NCI-H524 (cell line): ENCODE results near the gene CSPG5.

Source experiments
- DNase-seq, 2 experiments: peaks; one replicate each; lab custom pipeline; 2025; lab: John Stamatoyannopoulos, UW

Gene CSPG5

DNA sequence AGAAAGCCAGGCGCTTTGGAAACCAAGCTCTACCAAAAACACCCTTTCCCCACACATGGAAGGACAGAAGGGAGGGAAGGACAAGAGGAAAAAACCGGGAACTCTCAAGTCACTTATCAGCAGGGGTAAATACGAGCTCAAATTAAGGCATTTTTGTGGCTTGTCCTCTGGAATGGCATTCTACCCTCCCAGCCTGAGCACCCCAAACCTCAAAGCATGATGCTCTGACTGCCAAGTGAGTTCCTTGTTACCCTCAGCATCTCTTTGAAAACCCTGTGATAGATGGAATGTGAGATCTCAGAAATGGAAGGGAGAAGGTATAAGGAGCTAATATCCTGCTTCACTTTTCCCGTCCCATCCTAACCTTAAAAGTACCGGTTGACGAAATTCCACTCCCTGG, 8.1 kb upstream of the CSPG5 start:
- no peak for DNase-seq

DNA sequence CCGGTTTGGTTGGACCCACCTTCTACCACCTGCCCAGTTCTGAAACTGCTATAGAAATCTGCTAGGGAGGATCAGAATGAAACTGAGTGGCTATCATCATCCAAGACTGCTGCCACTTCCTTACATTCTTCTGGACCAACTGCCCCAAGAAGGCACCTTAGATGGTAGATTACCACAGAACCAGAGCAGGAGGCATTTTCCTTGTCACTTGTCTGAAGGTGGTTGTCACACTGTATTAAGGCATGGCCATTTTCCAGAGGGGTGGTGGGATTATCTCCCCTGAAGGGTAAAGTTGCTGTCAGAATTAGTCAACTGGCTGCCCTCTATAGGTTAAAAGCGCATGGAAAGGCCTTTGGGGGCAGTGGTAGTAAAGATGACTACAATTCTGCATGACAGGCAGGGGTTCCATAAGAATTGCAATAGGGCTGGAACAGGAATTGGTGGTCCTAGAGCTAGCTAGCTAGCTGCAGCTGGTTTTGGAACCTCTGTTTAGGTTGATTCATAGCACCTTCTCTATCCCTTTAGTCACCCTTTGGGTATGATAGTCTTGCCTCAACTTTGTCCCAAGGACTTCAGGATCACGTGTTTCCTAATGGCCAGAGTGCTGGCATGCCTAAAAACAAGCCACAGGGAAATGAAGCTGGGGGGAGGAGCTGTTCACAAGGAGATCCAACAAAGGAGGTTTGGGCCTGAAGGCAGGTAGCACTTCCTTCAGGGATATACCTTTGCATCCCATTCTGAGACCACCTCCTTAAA, 4.8 kb upstream of the CSPG5 start:
- DNase-seq, result no peak

DNA sequence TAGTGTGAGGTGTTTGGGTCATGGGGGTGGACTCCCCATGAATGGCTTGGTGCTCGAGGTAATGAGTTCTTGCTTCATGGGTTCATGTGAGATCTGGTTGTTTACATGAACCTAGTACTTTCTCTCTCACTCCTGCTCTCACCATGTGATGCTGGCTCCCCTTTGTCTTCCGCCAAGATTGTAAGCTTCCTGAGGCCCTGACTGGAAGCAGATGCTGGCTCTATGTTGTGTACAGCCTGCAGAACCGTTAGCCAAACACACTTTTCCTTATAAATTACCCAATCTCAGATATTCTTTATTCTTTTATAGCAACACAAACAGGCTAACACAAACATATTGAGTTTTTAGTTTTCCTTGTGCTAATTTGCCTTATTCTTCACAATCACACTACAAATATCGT, 3.2 kb upstream of the CSPG5 start:
- DNase-seq, result no peak

DNA sequence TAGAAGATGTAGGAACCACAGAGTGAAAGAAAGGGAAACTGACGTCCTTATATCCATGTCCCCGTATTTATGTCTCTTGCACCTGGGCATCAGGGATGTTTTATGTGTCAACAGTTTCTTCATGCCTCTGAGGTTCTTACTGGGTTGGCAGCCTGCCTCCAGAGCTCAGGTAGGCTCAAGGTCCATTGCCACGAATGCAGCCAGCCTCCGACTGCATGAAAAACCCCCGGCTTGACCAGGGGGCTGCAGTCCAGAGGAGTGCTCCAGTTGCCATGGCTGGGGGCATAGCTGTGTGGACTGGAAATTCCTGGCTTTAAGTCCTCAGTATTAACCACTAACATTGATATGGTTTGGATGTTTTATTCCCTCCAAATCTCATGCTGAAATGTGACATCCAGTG, 2.8 kb upstream of the CSPG5 start:
- DNase-seq, result no peak

DNA sequence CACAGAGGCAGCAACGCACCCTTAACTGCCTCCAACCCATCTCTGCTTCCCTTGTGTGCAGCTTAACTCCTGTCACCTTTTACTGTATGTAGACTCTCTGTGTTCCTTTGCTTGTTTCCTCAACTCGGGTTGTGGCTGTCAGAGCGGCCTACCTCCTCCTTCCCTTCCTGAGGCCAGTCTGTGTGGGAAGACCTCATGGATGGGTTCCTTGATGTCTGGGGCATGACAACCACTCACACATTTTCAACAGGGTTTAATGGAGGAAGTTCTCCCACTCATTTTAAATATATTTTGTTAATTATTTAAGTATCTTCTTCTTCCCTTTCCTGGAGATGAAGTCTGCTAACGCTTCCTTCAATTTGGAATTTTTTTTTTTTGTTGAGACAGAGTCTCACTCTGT, 1.8 kb upstream of the CSPG5 start:
- no peak for DNase-seq

DNA sequence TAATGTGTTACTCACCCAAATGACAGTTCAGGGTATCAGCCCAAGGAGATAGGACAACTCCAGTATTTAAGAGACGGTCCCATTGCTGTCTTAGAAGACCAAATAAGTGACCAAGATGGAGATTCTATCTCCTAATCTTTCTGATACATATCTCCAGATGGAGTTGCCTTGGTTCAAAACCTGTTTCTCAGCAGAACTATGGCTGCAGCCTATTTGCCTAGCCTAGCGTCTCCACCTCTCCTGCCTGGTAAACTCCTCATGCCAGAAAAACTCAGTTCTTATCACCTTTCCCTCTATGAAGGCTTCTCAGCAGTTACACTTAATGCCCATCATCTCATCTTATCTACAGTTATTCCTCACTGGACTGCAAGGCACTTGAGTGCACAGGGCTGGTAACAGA, 1.2 kb upstream of the CSPG5 start:
- DNase-seq, result no peak

DNA sequence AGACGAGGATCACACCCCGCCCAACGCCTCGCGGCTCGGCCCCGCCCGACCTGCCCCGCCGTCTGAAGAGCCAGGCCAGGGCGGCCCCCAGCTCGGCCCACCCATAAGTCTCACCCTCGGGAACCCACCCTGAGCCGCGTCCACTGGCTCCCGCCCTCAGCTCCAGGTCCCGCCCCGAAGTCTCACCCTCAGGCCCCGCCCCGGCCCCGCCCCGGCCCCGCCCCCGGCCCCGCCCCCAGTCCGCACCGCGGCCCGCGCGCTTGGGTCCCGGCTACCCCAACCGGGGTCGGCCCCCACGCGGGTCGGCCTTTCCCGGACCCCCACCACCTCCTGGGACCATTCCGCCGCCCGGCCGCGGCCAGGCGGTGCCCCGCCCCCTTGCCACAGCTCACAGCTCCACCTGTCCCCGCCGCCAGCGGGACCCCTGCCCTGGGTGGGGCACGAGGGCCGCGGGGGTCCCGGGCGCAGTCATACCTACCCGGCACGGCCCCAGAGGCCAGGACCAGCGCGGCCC, 489 bp downstream of the CSPG5 start:
- DNase-seq, result peak in 1 of 2 experiments; percentile 13

DNA sequence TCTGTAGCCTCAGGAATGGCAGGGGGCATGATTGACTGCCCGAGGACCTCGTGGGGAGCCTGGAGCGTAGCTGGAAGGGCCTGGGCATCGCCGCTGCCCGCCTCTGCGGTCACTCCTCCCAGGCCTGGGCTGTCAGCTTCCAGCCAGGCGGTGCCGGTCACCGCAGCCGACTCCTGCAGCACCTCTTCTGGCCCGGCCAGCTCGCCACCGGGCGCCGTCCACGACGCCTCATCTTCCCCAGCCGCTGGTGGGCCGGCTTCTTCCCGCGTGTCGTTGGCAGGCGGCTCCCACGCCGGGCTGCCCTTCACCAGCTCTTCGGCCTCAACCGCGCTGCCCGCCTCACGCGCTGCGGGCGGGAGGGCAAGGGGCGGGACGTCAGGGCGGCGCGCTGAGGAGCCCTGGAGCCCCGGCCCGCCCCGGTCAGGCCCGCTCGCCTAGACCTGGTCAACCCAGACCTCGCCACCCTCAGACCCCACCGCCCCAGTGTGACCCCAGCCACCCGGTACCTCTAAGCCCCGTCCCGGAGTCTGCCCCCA, 1.0 kb downstream of the CSPG5 start:
- DNase-seq, result no peak

DNA sequence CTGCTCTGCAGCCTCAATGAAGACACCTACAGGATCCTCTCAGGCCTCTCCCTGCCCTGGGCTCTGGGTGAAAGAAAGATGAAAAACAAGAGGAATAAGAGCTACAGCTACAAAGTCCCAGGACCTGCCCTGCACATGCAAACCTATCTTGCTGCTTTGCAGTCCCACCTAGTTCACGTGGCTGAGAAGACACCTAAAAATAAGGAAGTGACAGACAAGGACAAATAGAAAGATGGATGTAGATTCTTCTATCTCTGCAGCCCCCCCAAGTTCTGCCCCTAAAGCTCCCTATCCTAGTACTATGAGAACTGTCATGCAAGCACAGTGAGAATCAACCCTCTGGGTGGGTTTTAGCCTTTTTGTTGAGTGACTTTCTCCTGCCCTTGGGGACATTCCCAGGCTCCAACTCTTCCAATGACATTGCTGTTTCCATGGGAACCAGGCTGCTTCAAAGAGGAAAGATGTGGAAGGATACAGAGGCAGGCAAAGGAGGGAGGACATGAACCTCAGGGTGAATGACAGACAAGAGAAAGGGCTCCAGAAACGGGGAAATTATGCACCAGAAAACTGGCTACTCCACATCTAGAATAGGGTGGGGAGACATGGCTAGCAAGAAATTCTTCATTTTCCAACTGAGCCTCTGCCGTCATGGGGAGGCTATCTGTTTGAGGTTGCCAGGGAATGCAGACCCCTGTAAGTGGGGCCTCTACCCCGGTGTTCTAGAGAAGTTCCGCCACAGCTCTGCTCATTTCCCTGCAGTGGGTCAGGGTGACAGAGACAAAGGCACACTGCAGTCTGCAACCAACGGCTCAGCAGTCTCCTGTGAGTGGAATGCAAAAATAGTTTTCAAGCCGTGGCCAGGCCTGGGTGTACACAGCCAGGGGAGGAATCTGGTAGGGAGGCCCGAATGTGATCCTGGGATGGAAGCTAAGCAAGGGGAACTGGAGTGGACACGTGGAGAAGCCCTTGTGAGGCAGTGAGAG, 5.2 kb downstream of the CSPG5 start:
- DNase-seq, result peak in 1 of 2 experiments; percentile 5

DNA sequence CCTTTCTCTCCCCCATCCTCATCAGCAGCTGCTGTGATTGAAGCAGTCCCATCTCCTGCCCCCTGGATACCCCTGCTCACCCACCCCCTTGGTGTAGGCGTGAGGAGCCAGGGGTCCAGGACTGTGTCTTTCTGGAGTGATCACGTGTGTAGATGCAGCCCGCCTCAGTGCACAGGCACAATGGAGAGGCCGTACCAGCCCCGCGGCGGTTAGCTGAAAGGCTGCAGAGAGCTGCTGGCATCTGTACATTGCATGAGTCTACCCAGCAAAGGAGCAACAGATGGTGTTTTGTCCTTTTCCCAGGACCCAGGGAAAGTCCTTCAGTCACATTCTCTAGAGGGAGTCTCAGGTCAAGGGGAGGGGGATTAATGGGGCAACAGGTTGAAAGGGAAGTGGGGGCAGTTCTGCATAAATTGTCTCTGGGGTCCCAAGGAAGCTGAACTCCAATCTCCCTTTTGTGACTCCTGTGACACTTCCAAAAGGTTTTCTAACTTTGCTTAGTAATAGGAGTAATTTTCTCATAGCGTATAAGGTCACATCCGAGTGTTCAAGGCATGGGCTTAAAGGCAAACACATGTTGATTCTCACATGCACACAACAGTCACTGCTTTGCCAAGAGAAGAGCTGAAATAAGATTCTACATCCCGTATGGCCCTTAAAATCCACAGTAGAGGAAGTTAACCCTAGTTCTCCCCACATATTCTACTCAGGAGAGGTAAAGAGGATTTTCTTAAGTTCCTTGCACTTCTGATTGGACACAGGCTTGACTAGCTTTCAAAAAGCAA, 7.1 kb downstream of the CSPG5 start:
- DNase-seq, result peak; percentile 37 to 88

DNA sequence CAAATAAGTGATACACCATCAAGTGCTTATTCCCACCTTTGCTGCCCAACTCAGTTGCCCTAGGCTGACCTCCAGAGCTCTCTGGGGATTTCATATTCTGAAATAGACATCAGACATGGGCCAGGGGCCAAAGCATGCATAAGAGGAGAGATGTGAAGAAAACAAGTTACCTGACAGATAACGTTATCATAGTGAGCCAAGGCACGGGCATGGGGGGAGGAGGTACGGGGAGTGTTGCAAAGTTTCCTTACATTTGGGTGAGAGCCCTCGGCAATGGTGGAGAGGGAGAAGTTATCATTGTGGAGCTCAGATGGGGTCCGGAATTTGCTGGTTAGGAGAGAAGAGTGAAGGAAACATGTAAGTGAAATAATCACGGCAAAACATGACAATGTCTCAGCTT, 9.8 kb downstream of the CSPG5 start:
- DNase-seq, result no peak

DNA sequence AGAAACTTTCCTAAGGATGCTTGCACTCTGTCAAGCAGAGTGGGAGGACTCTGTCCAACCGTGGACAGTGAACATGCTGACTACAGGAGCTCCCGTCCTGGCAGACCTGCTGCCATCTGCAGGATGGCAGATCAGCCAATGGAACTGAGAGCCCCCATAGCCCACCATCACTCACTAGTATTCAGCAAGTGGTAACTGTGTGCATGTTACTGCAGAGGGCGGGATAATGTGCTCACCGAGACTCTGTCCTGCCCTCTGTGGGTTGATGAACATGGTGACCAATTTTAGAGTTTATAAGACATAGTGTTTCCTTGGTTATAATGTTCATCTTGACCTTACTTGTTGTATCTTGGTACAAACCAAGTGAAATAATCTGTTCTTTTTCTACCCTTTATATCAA, 11.5 kb downstream of the CSPG5 start:
- DNase-seq, result no peak

DNA sequence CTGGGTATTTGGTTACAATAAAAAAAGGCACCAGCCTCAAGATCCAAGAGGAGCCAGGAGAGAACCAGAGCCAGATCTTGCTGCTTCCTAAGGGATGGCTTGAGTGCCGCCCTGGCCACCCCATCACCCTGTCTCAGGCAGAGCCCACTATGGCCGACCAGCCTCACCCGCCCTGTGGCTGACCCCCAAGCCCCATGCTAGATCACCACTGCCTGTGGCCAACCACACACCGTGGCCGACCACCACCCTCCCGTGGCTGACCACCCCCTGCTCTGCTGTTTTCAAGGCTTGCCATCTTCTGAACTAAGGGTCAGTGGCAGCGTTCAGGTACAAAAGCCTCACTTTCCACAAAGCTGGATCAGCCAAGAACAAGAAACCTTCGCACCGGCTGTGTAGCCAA, 12.0 kb downstream of the CSPG5 start:
- DNase-seq, result no peak

DNA sequence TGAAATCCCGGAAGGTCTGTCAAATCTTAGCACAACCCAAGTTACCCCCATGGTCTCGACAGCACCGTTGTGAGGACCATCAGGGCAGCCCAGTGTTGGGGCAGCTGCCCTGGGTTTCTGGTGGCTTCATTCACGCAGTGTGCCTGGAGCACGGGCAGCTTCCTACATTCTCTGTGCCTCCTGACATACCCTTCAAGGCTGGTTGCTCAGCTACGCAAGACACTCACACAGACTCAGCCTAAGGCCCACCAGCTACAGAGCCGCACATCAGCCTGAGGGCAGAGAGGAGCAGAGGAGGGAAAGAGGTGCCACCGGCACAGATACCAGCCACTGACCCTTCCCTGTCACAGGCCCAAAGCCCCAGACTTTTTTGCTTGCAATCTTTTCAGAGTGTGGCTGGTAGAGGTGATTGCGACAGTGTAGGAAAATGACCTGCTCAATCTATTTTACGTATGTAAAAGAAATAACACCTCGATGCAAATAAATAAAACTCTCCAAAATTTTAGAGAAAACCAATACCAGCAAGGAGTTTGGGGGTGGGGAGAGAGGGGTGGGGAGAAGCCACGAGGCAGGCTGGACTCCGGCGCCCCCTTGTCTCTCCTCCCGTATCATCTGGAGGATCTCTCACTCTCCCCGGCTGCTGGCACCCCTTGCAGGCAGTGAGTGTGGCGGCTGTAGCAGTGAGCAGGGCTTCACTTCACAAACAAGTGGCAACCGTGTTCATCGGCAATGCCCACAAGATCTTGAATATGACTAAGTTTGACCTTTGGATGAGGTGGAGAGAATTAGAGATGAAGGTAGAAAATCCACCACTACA, 12.7 kb downstream of the CSPG5 start:
- DNase-seq, result no peak

DNA sequence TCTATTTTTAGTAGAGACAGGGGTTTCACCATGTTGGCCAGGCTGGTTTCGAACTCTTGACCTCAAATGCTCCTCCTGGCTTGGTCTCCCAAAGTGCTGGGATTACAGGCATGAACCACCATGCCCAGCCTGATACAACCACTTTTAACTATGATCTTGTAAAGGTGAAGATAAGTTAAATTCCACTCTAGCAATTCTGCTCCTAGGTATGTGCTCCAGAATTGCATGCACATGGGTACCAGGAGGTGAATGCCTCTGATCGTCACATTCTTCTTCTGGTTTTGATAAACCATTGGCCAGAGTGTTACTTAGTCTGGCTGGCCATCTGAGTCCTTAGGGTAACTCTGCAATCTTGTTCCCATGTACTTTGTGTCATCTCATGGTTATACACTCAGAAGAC, 22.3 kb downstream of the CSPG5 start:
- no peak for DNase-seq

DNA sequence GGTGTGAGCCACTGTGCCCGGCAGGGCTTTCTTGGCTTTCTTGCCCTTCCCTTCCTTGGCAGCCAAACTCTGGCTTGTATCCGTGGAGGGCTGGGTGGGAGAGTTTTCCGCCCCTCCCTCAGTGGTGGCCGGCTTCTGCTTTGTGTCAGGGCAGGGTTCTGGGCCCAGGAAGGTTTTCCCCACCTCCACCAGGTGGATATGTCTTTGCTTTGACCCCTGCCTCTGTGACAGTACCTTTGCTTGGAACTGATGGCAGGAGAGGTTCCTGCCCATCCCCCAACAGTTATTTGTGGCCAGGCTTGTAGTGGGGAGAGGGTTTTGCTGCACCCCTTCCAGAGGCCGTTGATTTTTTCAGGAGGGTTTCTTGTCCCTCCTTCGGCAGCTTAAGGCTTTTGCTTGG, 24.3 kb downstream of the CSPG5 start:
- no peak for DNase-seq

DNA sequence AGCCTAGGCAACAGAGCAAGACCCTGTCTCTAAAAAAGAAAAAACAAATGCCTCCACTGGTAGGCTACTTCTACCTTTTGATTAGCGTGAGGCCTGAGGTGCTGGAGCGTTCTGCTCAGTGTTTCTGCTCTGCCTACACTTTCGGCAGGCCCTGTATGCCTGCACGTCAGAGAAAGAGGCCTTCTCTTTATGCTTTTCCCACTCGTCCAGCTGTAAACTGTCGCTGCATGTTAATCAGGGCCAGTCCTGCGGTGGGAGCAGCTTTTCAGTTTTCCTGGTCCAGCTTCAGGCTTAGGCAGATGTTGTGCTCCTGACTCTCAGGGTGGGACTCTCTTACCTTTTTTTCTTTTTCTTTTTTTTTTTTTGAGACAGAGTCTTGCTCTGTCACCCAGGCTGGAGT, 25.3 kb downstream of the CSPG5 start:
- no peak for DNase-seq

DNA sequence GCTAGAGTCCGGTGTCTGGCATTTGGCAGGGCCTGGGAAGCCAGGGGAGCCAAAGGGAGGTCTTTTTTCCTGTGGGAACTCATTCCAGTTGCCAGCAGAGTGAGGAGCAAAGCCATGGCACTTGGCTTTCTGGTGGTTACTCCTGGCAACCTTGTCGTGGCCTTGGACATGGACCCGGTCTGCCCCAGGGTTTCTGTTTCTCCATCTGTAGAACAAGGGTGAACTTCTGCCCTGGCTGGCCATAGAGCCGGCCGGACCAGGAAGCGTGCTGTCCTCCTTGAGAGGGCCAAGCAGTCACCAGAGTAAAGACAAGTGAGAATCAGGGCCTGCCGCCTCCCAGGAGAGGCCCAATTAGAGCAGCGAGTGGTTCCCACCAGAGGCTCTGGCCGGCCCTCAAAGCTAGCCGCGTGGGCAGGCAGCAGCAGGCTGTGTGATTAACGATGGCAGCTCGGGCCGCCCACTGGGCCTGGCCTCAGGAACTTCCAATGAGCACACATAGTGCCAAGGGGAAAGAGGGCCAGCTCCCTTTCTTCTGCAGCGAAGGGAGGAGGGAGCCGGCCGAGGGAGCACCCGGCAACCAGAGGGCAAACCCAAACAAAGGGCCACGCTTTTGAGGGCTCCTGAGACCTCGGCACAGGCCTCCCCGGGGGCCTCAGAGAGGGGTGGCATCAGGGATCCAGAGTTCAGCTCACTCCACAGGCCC, 36.0 kb downstream of the CSPG5 start:
- no peak for DNase-seq

DNA sequence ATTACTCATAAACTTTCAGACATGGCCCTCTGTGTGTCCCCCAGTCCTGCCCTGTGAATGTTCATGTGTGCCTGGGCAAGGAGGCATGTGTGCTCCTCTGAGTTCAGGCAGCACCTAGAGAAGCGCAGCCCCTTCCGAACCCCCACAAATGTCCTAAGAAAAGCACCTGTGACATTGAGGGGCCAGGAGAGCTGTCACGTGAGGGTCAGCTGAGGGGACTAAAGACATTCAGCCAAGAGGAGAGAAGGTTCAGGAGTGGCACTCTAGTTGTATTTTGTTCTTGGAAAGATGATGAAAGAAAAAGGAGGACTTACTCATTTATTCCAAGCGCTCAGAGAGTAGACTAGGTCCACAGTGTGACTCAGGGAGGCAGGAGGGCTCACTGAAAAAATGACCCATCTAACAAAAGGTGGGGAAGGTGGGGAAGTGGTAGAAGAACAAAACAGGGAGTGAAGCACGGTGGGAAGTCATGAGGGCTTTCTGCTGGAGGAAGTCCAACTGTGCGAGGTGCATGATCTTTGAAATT, 37.0 kb downstream of the CSPG5 start:
- no peak for DNase-seq

DNA sequence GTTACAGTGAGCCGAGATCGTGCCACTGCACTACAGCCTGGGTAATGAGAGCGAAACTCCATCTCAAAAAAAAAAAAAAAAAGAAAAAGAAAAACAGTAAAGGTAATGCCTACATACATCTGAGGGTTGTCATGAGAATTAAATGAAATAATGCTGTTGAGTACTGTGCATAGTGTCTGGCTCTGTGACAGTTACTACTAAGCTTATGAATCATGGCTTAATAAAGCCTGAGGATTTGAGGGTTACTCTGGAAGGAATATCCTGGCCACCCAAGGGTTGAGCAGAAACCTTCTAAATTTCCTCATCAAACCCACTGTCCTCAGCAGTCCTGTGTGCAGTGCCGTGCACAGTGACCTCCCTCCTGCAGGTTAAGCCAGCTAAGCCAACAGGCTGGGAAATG, 38.4 kb downstream of the CSPG5 start:
- DNase-seq, result no peak
